Pancreas (tissue), 10 donors: Measurements from ENCODE around the gene ETFBKMT. TPM values are rescaled to one million over a fixed set of nuclear protein-coding genes. Genes with fewer than 3 reads are reported as not detected.

Experiments used
- ATAC-seq, 4 donors: fragments of 200-7000 bp; cut with Tn5 transposase; one replicate each; pipeline versions ENCODE4 v1.8.0 to v1.9.1; 2020; ENCODE audit warnings: mild to moderate bottlenecking in 4 of 4, moderate library complexity in 4 of 4
- DNase-seq, 6 donors: peaks; one replicate each; pipeline ENCODE4 v3.0.0-alpha.2; 2020
- FAIRE-seq: peaks from 2 replicates; lab custom pipeline; 2012; peaks lifted over from hg19 to GRCh38; lab: Jason Lieb, UNC
- H3K27ac ChIP-seq, 4 donors: fragments of 200-600 bp; sonication (generic); 1 replicate in 3 of 4; 2 replicates in 1 of 4; pipeline versions ENCODE4 v1.5.0 to v1.8.0; 2020
- H3K27me3 ChIP-seq, 4 donors: fragments of 200-600 bp; one replicate each; pipeline ENCODE4 v1.8.0; 2021
- H3K36me3 ChIP-seq, 3 donors: fragments of 200-600 bp; sonication (generic) in 1 of 3; one replicate each; pipeline versions ENCODE4 v1.5.0 to v1.8.0; 2020 to 2021
- H3K4me1 ChIP-seq, 3 donors: fragments of 200-600 bp; one replicate each; pipeline ENCODE4 v1.8.0; 2021
- H3K4me3 ChIP-seq, 4 donors: fragments of 200-600 bp; sonication (generic) in 2 of 4; one replicate each; pipeline versions ENCODE4 v1.5.0 to v1.8.0; 2020 to 2021
- H3K9me3 ChIP-seq, 4 donors: fragments of 200-600 bp; one replicate each; pipeline ENCODE4 v1.8.0; 2021
- WGBS, 2 donors: extraction: QIAGEN DNeasy Blood & Tissue Kit; methylation state at CpG; one replicate each; pipeline ENCODE4 v1.1.7; 2013; 5-methylcytosine and 5-hydroxymethylcytosine counted together
- intact Hi-C, 3 donors: fragments of 100-400 bp; cut with DNase I; formaldehyde crosslinking; loops; one replicate each; pipeline versions ENCODE4 v1.11.1 to v1.14.2; 2022
- polyA plus RNA-seq, 2 donors: library from polyadenylated mRNA; stranded (reverse); fragments of 200-250 nt; gene quantifications; one replicate each; pipeline ENCODE4 v1.2.3, GENCODE V29; 2013
- total RNA-seq, 6 donors: library from RNA; stranded (reverse); fragmentation: NEBNext Ultra II Directional in 4 of 6; extraction: Animal tissue kit (Norgen Biotek cat#: 25700) in 4 of 6; gene quantifications; one replicate each; pipeline versions ENCODE4 v1.2.1 to v1.2.4, GENCODE V29; 2021 to 2023
- TF ChIP-seq, protein P1 (sequence below), 4 donors: fragments of 200-600 bp; sonication (generic) in 3 of 4; IDR thresholded peaks; one replicate each; pipeline versions ENCODE4 v1.5.0 to v1.8.0; 2021; ENCODE audit warnings: antibody characterized with exemption in 4 of 4
- donor health status: healthy with polysubstance abuse.
- donor health status: DM: no; HTN: no; CAD: no; lungs with moderate emphysema.
- donor health status: DM: no; HTN: no; CAD: no.
- donor health status: control.
- donor health status: control.
- donor health status: Bipolar disorder and iron deficiency.
- donor health status: DM: yes; HTN: yes; CAD: no.
- donor health status: DM: no; HTN: no; CAD: no.
- donor health status: DM: no; HTN: no; CAD: no.
- donor health status: DM: yes; HTN: yes; CAD: no.

ETFBKMT gene
- total and polyA plus RNA-seq, 8 donors: 1.8 to 4.6 (median 2.9) TPM

DNA sequence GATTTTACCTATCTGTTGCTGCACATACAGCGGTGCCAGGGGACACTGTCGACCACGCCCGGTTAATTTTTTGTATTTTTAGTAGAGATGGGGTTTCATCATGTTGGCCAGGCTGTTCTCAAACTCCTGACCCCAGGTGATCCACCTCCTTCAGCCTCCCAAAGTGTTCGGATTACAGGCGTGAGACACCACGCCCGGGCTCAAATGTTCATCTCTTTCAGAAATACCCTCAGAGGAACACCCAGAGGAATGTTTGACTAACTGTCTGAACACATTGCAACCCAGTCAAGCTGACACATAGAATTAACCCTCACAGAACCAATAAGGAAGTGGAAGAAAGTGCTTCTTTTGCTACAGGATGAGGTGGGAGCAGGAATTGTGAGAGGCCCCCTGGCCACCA is 15.0 kb upstream of the ETFBKMT start:
- Histone ChIP-seq H3K4me1 (peaks cover 0 to 20% (median 4%) of the 10 kb centered on the region in 3 donors), H3K27ac (peak overlapping the region in 2 of 4 donors; percentile 81 to 90), H3K9me3 (no peaks in the 10 kb centered on the region), H3K36me3 (no peaks in the 10 kb centered on the region), H3K27me3 (no peaks in the 10 kb centered on the region), H3K4me3 (no peak overlapping the region)
- intact Hi-C loops: no loop called here
- TF ChIP-seq, protein P1, sequence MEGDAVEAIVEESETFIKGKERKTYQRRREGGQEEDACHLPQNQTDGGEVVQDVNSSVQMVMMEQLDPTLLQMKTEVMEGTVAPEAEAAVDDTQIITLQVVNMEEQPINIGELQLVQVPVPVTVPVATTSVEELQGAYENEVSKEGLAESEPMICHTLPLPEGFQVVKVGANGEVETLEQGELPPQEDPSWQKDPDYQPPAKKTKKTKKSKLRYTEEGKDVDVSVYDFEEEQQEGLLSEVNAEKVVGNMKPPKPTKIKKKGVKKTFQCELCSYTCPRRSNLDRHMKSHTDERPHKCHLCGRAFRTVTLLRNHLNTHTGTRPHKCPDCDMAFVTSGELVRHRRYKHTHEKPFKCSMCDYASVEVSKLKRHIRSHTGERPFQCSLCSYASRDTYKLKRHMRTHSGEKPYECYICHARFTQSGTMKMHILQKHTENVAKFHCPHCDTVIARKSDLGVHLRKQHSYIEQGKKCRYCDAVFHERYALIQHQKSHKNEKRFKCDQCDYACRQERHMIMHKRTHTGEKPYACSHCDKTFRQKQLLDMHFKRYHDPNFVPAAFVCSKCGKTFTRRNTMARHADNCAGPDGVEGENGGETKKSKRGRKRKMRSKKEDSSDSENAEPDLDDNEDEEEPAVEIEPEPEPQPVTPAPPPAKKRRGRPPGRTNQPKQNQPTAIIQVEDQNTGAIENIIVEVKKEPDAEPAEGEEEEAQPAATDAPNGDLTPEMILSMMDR (IDR thresholded peaks at IDR 0.05): no peak
- FAIRE-seq: no peak
- peak in 1 of 4 donors; percentile 2 for ATAC-seq
- WGBS, 2 donors: 70 to 72% methylated on average over 8 of the region's 8 CpGs
- DNase-seq: no peak

DNA sequence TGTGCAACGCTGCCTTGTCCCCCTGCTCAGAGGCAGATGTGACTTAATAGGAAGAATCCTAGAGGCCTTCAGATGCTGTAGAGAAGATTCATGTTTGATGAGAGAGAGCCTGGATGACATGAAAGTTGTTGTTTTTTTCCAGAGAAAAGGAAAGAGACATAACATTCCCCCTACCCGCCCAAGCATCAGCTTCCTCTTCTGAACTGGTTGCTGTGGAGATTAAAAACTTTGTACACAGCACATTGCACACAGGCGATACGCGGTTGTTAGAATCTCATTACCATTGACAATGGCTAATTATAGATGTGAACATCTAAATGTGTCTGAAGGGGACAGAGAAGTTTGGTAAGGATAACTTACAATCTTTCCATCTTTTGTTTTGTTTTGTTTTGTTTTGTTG is 13.6 kb upstream of the ETFBKMT start:
- 55 to 73% methylated on average over 5 of the region's 5 CpGs for WGBS, 2 donors
- H3K27ac ChIP-seq: peak overlapping the region in 2 of 4 donors; percentile 81 to 90
- H3K4me1 ChIP-seq: peaks cover 0 to 25% (median 4%) of the 10 kb centered on the region in 3 donors
- DNase-seq (no peak), ATAC-seq (no peak), FAIRE-seq (no peak)
- no peaks in the 10 kb centered on the region for H3K27me3 ChIP-seq
- no peaks in the 10 kb centered on the region for H3K36me3 ChIP-seq
- TF ChIP-seq, protein P1 (IDR thresholded peaks at IDR 0.05): no peak
- intact Hi-C loops: no loop called here
- no peaks in the 10 kb centered on the region for H3K9me3 ChIP-seq
- no peak overlapping the region for H3K4me3 ChIP-seq

DNA sequence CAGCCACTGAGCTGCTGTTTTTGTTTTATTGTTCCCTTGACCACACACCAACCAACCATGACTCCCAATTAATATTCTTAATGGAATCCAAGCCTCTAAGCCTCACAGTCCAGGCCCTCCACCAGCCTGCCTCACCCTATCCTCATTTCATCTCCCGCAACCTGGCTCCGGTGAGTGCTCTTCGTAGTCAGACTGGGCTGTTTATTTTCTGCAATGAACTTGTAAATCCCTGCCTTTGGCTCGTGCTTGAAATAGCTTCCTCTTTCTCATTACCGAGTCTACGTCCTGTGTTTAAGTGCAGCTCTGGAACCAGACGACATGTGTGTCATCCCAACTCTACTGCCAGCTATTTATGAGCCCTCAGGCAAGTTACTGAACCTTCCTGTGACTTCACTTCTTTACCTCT is 12.4 kb upstream of the ETFBKMT start:
- DNase-seq: no peak

DNA sequence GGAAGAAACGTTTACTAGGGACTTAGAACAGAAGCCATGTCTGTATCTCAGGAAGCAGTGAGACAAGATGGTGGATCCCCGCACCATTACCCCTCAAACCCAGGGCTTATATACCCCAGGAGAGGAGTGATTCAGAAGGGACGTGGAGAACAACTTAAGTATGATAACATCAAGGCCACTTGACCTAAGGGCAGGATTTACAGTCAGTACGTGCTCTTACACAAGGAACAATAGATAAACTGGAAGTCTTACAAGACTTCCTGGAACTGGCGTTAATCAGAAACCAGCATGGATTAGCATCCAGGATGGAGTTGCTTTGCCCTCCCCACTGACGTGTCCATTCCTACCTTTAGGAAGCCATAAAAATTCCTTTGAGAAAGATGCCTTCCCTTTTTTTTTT is 8.6 kb upstream of the ETFBKMT start:
- intact Hi-C loops: loop anchor here in 1 of 3 donors (10.0 kb wide), 1 partner anchor 654 kb away; no protein-coding TSS in a partner anchor
- no peak overlapping the region for H3K4me3 ChIP-seq
- 33 to 35% methylated on average over 6 of the region's 6 CpGs for WGBS, 2 donors
- H3K9me3 ChIP-seq: no peaks in the 10 kb centered on the region
- H3K36me3 ChIP-seq: no peaks in the 10 kb centered on the region
- no peaks in the 10 kb centered on the region for H3K27me3 ChIP-seq
- ATAC-seq (peak in 3 of 4 donors; percentile 66 to 76 (median 69)), FAIRE-seq (no peak), DNase-seq (peak in 3 of 6 donors; percentile 29 to 54 (median 40))
- TF ChIP-seq, protein P1 (IDR thresholded peaks at IDR 0.05): no peak
- peak overlapping the region in 2 of 4 donors; percentile 78 to 83 for H3K27ac ChIP-seq
- peaks cover 0 to 33% (median 10%) of the 10 kb centered on the region in 3 donors for H3K4me1 ChIP-seq

More for the DNA sequence above, 12.4 kb upstream of the ETFBKMT start:
- H3K4me1 ChIP-seq: peaks cover 0 to 28% (median 4%) of the 10 kb centered on the region in 3 donors
- peak overlapping the region in 2 of 4 donors; percentile 15 to 17 for H3K27ac ChIP-seq
- ATAC-seq (no peak), FAIRE-seq (no peak)
- H3K27me3 ChIP-seq: no peaks in the 10 kb centered on the region
- H3K4me3 ChIP-seq: no peak overlapping the region
- intact Hi-C loops: no loop called here
- TF ChIP-seq, protein P1 (IDR thresholded peaks at IDR 0.05): no peak
- H3K36me3 ChIP-seq: no peaks in the 10 kb centered on the region
- no peaks in the 10 kb centered on the region for H3K9me3 ChIP-seq
- WGBS, 2 donors: 82 to 83% methylated on average over 7 of the region's 7 CpGs

DNA sequence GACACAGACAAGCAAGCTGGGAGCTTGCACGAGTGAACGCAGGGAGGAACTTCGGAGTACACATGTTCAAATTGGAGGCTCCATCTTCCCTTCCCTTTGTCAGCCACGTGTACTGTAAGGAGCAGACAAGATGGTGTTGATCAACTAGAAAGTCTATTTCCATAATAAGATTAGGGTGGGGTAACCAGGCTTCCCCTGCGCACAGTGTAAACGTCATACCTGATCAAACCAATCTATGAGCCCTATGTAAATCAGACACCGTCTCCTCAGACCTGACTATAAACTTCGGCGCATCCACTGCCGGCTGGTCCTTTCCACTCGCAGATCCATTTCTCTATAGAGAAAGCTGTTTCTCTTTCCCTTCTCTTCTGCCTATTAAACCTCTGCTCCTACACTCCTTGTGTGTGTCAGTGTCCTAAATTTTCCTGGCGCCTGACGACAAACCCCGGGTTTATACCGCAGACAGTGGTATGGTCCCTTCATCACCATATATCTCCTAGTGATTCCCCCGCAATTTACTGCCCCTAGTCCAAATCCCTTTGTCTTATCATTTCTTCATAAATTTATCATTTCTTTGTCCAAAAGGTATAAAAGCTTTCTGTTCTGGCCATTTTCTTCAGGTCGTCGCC is 7.5 kb upstream of the ETFBKMT start:
- Histone ChIP-seq H3K27me3 (no peaks in the 10 kb centered on the region), H3K4me1 (peaks cover 0 to 31% (median 11%) of the 10 kb centered on the region in 3 donors), H3K36me3 (no peaks in the 10 kb centered on the region), H3K27ac (peak overlapping the region in 2 of 4 donors; percentile 78 to 83), H3K9me3 (no peaks in the 10 kb centered on the region), H3K4me3 (no peak overlapping the region)
- TF ChIP-seq, protein P1 (IDR thresholded peaks at IDR 0.05): no peak
- intact Hi-C loops: loop anchor here in 1 of 3 donors (10.0 kb wide), 1 partner anchor 653 kb away; no protein-coding TSS in a partner anchor
- DNase-seq: no peak
- 87 to 89% methylated on average over 18 of the region's 18 CpGs for WGBS, 2 donors
- no peak for ATAC-seq
- no peak for FAIRE-seq
